A549 (cell line): ENCODE results near the gene LAMC3. TPM values are rescaled to one million over a fixed set of nuclear protein-coding genes. Genes with fewer than 3 reads are reported as not detected.

Experiments used
- ATAC-seq, 2 experiments: fragments of 200-7000 bp in 1 of 2; fragments of >200 bp in 1 of 2; cut with Nextera tagmentation in 1 of 2; cut with Tn5 transposase in 1 of 2; 3 replicates each; pipeline versions ENCODE4 v1.8.0 to v1.9.1; 2018 to 2020; ENCODE audit warnings: mild to moderate bottlenecking in 1 of 2, moderate library complexity in 1 of 2
- CTCF ChIA-PET: fragments of 300-600 bp; sonication (Branson Sonifier 250); formaldehyde crosslinking; extraction: SDS; loops from one replicate; lab custom pipeline; 2021; ENCODE audit warnings: antibody characterized with exemption, inconsistent platforms; lab: Yijun Ruan, JAX
- POLR2A ChIA-PET: fragments of 350-600 bp; formaldehyde crosslinking; extraction: SDS; loops from one replicate; lab custom pipeline; 2021; ENCODE audit warnings: antibody characterized with exemption, inconsistent platforms; lab: Yijun Ruan, JAX
- DNase-seq, 2 experiments: peaks; one replicate each; pipeline versions ENCODE4 v3.0.0 to v3.0.0-alpha.2; 2011 to 2016; ENCODE audit warnings: low read depth in 1 of 2, low spot score in 1 of 2
- FAIRE-seq: peaks from 2 replicates; lab custom pipeline; 2011; peaks lifted over from hg19 to GRCh38; lab: Jason Lieb, UNC
- H3K27ac ChIP-seq, 2 experiments: fragments of >200 bp; sonication (Bioruptor Twin); formaldehyde crosslinking; 3 replicates each; pipeline ENCODE4 v1.5.1; 2016 to 2017
- H3K4me1 ChIP-seq: fragments of >200 bp; sonication (Bioruptor Twin); formaldehyde crosslinking; 3 replicates; pipeline ENCODE4 v1.6.1; 2016
- H3K4me2 ChIP-seq: fragments of >200 bp; sonication (Bioruptor Twin); formaldehyde crosslinking; 3 replicates; pipeline ENCODE4 v1.6.1; 2016
- H3K4me3 ChIP-seq: fragments of >200 bp; sonication (Bioruptor Twin); formaldehyde crosslinking; 3 replicates; pipeline ENCODE4 v1.5.1; 2016
- H3K9me3 ChIP-seq: fragments of >200 bp; sonication (Bioruptor Twin); formaldehyde crosslinking; 3 replicates; pipeline ENCODE4 v1.6.1; 2016
- BHLHE40 ChIP-seq: IDR thresholded peaks from 2 replicates; pipeline ENCODE4 v1.6.1; 2012; ENCODE audit warnings: low read depth, low read length, inconsistent platforms
- CHD2 ChIP-seq: fragments of 150-350 bp; IDR thresholded peaks from 2 replicates; pipeline ENCODE4 v1.6.1; 2014; ENCODE audit warnings: low read length; ENCODE audit not compliant: partially characterized antibody
- FOSL2 ChIP-seq, 2 experiments: fragments of 450-650 bp in 1 of 2; fragments of >200 bp in 1 of 2; sonication (Bioruptor Twin) in 1 of 2; formaldehyde crosslinking; IDR thresholded peaks; 2 replicates each; pipeline versions ENCODE4 v1.5.0 to v1.6.1; 2016 to 2020; ENCODE audit warnings: mild to moderate bottlenecking in 1 of 2, moderate library complexity in 1 of 2
- HDAC2 ChIP-seq: fragments of 200-600 bp; sonication (generic); IDR thresholded peaks from 2 replicates; pipeline ENCODE4 v1.6.1; 2016
- KDM1A ChIP-seq: fragments of 200-600 bp; sonication (generic); IDR thresholded peaks from 2 replicates; pipeline ENCODE4 v1.6.1; 2016; ENCODE audit warnings: low read depth, mild to moderate bottlenecking
- MAFK ChIP-seq: fragments of 450-650 bp; IDR thresholded peaks from 2 replicates; pipeline ENCODE4 v1.6.1; 2014; ENCODE audit not compliant: partially characterized antibody
- NFE2L2 ChIP-seq: fragments of 150-350 bp; conservative IDR thresholded peaks from 2 replicates; pipeline ENCODE4 v1.6.1; 2014; ENCODE audit warnings: low read length
- NR3C1 ChIP-seq: fragments of >200 bp; sonication (Bioruptor Twin); formaldehyde crosslinking; IDR thresholded peaks from 3 replicates; pipeline ENCODE4 v1.6.1; 2017
- RARB ChIP-seq: fragments of 250-450 bp; sonication (Bioruptor Pico); IDR thresholded peaks from 2 replicates; pipeline ENCODE4 v1.8.0; 2021; ENCODE audit warnings: mild to moderate bottlenecking, moderate library complexity
- RFX5 ChIP-seq: fragments of 450-650 bp; IDR thresholded peaks from 2 replicates; pipeline ENCODE4 v1.7.1; 2014; ENCODE audit warnings: antibody characterized with exemption, mild to moderate bottlenecking, moderate library complexity
- SMC3 ChIP-seq: fragments of >200 bp; sonication (Bioruptor Twin); formaldehyde crosslinking; IDR thresholded peaks from 3 replicates; pipeline ENCODE4 v1.6.1; 2018; ENCODE audit warnings: inconsistent platforms
- TP53 ChIP-seq: fragments of 250-450 bp; sonication (Bioruptor Pico); IDR thresholded peaks from 2 replicates; pipeline ENCODE4 v1.5.0; 2021; ENCODE audit warnings: mild to moderate bottlenecking, moderate library complexity
- ZC3H11A ChIP-seq: fragments of 450-650 bp; IDR thresholded peaks from 2 replicates; pipeline ENCODE4 v1.6.1; 2014; ENCODE audit warnings: antibody characterized with exemption, mild to moderate bottlenecking
- ZNF302 ChIP-seq: fragments of 250-450 bp; sonication (Bioruptor Pico); IDR thresholded peaks from 2 replicates; pipeline ENCODE4 v1.9.0; 2021; ENCODE audit warnings: inconsistent platforms, mild to moderate bottlenecking, moderate library complexity
- WGBS: methylation state at CpG from one replicate; pipeline ENCODE4 v1.1.6; 2017; ENCODE audit errors: missing lambda C conversion rate; 5-methylcytosine and 5-hydroxymethylcytosine counted together
- polyA plus RNA-seq, 4 experiments: library from polyadenylated mRNA; depleted of rRNA in 3 of 4; stranded (reverse); fragments of >200 nt; fragmentation: RNase III in 1 of 4; extraction: RNeasy Plus Mini Kit Qiagen cat#74134 plus additional on column Dnase treatment in 1 of 4; gene quantifications; 2 replicates in 3 of 4; 3 replicates in 1 of 4; pipeline ENCODE4 v1.2.3, GENCODE V29; 2011 to 2017
- TF ChIP-seq, protein P1 (sequence below): fragments of 200-600 bp; sonication (generic); IDR thresholded peaks from 2 replicates; pipeline ENCODE4 v1.6.1; 2016; ENCODE audit warnings: antibody characterized with exemption, mild to moderate bottlenecking, moderate library complexity
- TF ChIP-seq, protein P2 (sequence below): fragments of >200 bp; sonication (Bioruptor Twin); formaldehyde crosslinking; IDR thresholded peaks from 3 replicates; pipeline ENCODE4 v1.6.1; 2016
- TF ChIP-seq, protein P3 (sequence below): IDR thresholded peaks from 2 replicates; pipeline ENCODE4 v1.6.1; 2012
- TF ChIP-seq, protein P4 (sequence below): IDR thresholded peaks from 2 replicates; pipeline ENCODE4 v1.6.1; 2012
- TF ChIP-seq, protein P5 (sequence below): fragments of 250-450 bp; sonication (Bioruptor Pico); IDR thresholded peaks from 2 replicates; pipeline ENCODE4 v1.5.0; 2020; ENCODE audit warnings: low read depth, mild to moderate bottlenecking, moderate library complexity
- TF ChIP-seq, protein P6 (sequence below): fragments of >200 bp; sonication (Bioruptor Twin); formaldehyde crosslinking; IDR thresholded peaks from 3 replicates; pipeline ENCODE4 v1.5.1; 2016
- TF ChIP-seq, protein P7 (sequence below): IDR thresholded peaks from 2 replicates; pipeline ENCODE4 v1.6.1; 2012; ENCODE audit warnings: low read depth, borderline replicate concordance

Gene LAMC3
- polyA plus RNA-seq, 2 of the 4 experiments (the other 2 are of a cell fraction) = 1.0 to 1.5 TPM

DNA sequence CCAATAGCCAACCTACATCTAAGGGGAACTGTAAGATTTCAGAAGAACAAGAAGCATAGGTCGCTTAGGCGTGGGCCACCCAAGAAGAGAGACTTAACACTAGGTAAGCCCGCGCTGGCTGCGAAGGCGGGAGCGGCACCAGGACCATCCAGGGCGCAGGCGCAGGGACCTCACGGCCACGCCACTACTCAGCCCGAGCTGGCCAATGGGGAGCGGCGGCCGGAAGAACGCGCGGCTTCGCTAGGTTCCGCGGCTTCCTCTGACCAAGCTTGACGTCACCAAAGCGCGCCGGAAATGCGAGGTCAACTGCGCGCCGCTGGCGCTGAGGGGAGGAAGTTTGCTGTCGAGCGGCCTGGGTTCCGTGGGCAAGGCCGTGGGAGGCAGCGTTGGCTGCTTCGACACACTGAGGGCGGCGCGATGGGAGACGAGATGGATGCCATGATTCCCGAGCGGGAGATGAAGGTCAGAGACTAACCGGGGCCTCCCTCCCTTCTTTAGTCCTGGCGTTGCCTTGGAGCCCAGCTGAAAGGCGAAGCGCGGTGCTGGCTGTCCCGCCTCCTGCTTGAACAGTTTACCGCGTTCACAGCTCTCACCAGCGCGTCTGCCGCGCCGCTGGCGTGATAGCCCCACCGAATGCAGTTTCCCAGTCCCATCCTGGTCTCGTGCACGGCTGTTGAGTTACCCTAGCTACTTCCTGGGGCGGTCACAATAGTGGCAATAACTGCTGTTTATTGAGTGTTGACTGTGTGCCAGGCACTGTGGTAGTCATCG is 116.5 kb downstream of the LAMC3 start, which contains the start of gene NUP214 (continued):
- TF ChIP-seq, protein P1, sequence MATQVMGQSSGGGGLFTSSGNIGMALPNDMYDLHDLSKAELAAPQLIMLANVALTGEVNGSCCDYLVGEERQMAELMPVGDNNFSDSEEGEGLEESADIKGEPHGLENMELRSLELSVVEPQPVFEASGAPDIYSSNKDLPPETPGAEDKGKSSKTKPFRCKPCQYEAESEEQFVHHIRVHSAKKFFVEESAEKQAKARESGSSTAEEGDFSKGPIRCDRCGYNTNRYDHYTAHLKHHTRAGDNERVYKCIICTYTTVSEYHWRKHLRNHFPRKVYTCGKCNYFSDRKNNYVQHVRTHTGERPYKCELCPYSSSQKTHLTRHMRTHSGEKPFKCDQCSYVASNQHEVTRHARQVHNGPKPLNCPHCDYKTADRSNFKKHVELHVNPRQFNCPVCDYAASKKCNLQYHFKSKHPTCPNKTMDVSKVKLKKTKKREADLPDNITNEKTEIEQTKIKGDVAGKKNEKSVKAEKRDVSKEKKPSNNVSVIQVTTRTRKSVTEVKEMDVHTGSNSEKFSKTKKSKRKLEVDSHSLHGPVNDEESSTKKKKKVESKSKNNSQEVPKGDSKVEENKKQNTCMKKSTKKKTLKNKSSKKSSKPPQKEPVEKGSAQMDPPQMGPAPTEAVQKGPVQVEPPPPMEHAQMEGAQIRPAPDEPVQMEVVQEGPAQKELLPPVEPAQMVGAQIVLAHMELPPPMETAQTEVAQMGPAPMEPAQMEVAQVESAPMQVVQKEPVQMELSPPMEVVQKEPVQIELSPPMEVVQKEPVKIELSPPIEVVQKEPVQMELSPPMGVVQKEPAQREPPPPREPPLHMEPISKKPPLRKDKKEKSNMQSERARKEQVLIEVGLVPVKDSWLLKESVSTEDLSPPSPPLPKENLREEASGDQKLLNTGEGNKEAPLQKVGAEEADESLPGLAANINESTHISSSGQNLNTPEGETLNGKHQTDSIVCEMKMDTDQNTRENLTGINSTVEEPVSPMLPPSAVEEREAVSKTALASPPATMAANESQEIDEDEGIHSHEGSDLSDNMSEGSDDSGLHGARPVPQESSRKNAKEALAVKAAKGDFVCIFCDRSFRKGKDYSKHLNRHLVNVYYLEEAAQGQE = peak; percentile 53; the same call in 1 of the 2 replicates
- TF ChIP-seq, protein P2, sequence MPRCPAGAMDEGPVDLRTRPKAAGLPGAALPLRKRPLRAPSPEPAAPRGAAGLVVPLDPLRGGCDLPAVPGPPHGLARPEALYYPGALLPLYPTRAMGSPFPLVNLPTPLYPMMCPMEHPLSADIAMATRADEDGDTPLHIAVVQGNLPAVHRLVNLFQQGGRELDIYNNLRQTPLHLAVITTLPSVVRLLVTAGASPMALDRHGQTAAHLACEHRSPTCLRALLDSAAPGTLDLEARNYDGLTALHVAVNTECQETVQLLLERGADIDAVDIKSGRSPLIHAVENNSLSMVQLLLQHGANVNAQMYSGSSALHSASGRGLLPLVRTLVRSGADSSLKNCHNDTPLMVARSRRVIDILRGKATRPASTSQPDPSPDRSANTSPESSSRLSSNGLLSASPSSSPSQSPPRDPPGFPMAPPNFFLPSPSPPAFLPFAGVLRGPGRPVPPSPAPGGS = peak; percentile 92; the same call in 2 of the 3 replicates
- TF ChIP-seq RARB (no peak), CHD2 (peak; percentile 60), NFE2L2 (no peak), MAFK (no peak), RFX5 (peak; percentile 82), FOSL2 (IDR thresholded peaks at IDR 0.05) (no peak), FOSL2 (CRISPR knock-in tag; IDR thresholded peaks at IDR 0.05) (no peak), HDAC2 (peak; percentile 34; the same call in 1 of the 2 replicates)
- TF ChIP-seq, protein P3, sequence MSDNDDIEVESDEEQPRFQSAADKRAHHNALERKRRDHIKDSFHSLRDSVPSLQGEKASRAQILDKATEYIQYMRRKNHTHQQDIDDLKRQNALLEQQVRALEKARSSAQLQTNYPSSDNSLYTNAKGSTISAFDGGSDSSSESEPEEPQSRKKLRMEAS = peak; percentile 93
- TF ChIP-seq, protein P4, sequence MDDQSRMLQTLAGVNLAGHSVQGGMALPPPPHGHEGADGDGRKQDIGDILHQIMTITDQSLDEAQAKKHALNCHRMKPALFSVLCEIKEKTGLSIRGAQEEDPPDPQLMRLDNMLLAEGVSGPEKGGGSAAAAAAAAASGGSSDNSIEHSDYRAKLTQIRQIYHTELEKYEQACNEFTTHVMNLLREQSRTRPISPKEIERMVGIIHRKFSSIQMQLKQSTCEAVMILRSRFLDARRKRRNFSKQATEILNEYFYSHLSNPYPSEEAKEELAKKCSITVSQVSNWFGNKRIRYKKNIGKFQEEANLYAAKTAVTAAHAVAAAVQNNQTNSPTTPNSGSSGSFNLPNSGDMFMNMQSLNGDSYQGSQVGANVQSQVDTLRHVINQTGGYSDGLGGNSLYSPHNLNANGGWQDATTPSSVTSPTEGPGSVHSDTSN = no peak

DNA sequence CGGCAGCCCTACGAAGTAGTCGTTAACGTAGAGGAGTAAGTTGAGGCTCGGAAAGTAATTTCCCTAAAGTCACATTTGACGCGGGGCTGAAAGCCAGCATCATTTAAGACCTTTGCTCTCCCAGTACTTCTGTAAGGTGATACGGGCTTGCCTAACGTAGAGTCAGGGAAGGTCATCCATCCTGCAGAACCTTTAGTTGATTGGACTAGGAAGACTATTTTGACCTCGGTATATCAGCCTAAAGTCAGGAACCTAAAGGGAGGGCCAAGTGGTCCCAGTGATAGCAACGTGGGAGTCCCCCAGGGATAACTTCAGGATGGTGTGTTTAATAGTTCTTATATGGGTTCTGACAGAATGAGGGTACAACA is 117.1 kb downstream of the LAMC3 start:
- no peaks in the 10 kb centered on the region for H3K9me3 ChIP-seq
- H3K4me3 ChIP-seq = peak overlapping the region; percentile 88
- peak overlapping the region; percentile 80 to 90 for H3K27ac ChIP-seq
- peak overlapping the region; percentile 91 for H3K4me2 ChIP-seq
- DNase-seq = no peak
- H3K4me1 ChIP-seq = peaks cover 6% of the 10 kb centered on the region; the same call in 2 of the 3 replicates
- CTCF ChIA-PET = interaction anchor here (1.4 to 2.9 kb wide), 2 partner anchors 20 to 210 kb away, joined by 3 to 10 read pairs; no protein-coding TSS in a partner anchor
- FAIRE-seq = no peak
- no peak; a peak in 1 of 6 replicates for ATAC-seq
- POLR2A ChIA-PET = interaction anchor here (1.0 to 1.3 kb wide), 2 partner anchors 9 to 41 kb away, joined by 3 to 5 read pairs; no protein-coding TSS in a partner anchor
- TF ChIP-seq, protein P5, sequence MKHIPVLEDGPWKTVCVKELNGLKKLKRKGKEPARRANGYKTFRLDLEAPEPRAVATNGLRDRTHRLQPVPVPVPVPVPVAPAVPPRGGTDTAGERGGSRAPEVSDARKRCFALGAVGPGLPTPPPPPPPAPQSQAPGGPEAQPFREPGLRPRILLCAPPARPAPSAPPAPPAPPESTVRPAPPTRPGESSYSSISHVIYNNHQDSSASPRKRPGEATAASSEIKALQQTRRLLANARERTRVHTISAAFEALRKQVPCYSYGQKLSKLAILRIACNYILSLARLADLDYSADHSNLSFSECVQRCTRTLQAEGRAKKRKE (CRISPR knock-in tag) = no peak
- no peak for TF ChIP-seq BHLHE40
- TF ChIP-seq NR3C1 = no peak
- TF ChIP-seq ZC3H11A = no peak
- TF ChIP-seq TP53 (CRISPR knock-in tag) = no peak
- TF ChIP-seq KDM1A = no peak
- TF ChIP-seq, protein P6, sequence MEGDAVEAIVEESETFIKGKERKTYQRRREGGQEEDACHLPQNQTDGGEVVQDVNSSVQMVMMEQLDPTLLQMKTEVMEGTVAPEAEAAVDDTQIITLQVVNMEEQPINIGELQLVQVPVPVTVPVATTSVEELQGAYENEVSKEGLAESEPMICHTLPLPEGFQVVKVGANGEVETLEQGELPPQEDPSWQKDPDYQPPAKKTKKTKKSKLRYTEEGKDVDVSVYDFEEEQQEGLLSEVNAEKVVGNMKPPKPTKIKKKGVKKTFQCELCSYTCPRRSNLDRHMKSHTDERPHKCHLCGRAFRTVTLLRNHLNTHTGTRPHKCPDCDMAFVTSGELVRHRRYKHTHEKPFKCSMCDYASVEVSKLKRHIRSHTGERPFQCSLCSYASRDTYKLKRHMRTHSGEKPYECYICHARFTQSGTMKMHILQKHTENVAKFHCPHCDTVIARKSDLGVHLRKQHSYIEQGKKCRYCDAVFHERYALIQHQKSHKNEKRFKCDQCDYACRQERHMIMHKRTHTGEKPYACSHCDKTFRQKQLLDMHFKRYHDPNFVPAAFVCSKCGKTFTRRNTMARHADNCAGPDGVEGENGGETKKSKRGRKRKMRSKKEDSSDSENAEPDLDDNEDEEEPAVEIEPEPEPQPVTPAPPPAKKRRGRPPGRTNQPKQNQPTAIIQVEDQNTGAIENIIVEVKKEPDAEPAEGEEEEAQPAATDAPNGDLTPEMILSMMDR = no peak
- no peak for TF ChIP-seq SMC3
- no peak for TF ChIP-seq CHD2
- TF ChIP-seq ZNF302 (CRISPR knock-in tag) = no peak
- TF ChIP-seq, protein P7, sequence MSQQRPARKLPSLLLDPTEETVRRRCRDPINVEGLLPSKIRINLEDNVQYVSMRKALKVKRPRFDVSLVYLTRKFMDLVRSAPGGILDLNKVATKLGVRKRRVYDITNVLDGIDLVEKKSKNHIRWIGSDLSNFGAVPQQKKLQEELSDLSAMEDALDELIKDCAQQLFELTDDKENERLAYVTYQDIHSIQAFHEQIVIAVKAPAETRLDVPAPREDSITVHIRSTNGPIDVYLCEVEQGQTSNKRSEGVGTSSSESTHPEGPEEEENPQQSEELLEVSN = no peak
- TF ChIP-seq, all 56 proteins: peak for 0
- WGBS = under 1% methylated on average over 11 of the region's 11 CpGs
